SH-SY5Y (cell line): ENCODE data around the gene ACTR5.

Source experiments
- GATA2 ChIP-seq: IDR thresholded peaks from 2 replicates; pipeline ENCODE4 v1.6.1; 2011; ENCODE audit warnings: mild to moderate bottlenecking, low read depth, low read length
- GATA3 ChIP-seq: IDR thresholded peaks from 2 replicates; pipeline ENCODE4 v1.6.1; 2011; ENCODE audit warnings: low read depth, mild to moderate bottlenecking, low read length, moderate library complexity

- TF ChIP-seq GATA2 (no peak), GATA3 (no peak)
These were observed 16.5 kb downstream of the ACTR5 start for GRCh38 chr20:38764567-38765318.
